ENCODE data around the gene SLC25A10.

The SLC25A10 gene

GRCh38 chr17:81706757-81707624 is 5.1 kb upstream of the SLC25A10 start:
- DNase-seq = no peak

DNA sequence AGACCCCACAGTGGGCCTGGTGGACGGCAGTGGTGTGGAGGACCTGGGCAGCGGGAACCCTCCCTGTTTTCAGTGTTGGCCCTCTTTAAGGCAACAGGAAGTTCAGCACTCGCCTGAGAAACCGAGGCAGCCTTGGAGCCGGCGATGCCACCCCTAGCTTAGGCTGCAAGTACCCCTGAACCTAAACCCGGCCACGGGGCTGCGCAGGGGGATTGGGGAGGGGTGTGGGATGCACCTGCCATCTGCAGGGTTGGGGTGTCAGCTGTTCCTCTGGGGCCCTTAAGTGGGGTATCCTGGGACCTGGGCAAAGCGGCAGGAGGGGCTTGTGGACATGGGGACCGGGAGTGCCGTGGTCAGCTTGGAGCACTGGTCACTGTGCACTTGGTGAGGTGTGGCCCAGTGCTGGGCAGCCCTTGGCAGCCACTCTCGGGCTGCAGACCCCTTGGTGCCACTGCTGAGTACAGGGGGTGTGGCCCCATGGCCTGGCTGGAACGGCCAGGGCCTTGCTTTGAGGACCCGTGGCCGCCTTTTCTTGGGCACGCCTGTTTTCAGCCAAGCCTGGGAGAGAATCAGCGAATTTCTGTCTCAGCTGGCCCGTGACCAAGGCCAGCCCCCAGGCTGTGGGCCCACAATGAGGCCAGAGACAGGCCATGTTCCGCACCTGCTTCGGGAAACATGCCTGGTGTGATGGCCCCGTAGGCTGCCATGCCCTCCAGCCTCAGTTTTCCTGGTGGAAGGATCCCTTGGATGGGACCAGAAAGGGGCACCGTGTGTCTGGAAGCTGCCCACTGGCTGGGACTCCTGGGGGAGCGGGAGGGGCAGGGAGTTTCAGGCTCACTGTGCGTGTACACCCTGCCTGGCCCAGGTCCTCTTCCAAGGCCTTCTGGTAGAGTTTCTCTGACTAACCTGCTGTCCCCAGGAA is 4.1 kb upstream of the SLC25A10 start:
- DNase-seq = no peak

GRCh38 chr17:81708739-81709185 is 3.3 kb upstream of the SLC25A10 start:
- no peak for DNase-seq

DNA sequence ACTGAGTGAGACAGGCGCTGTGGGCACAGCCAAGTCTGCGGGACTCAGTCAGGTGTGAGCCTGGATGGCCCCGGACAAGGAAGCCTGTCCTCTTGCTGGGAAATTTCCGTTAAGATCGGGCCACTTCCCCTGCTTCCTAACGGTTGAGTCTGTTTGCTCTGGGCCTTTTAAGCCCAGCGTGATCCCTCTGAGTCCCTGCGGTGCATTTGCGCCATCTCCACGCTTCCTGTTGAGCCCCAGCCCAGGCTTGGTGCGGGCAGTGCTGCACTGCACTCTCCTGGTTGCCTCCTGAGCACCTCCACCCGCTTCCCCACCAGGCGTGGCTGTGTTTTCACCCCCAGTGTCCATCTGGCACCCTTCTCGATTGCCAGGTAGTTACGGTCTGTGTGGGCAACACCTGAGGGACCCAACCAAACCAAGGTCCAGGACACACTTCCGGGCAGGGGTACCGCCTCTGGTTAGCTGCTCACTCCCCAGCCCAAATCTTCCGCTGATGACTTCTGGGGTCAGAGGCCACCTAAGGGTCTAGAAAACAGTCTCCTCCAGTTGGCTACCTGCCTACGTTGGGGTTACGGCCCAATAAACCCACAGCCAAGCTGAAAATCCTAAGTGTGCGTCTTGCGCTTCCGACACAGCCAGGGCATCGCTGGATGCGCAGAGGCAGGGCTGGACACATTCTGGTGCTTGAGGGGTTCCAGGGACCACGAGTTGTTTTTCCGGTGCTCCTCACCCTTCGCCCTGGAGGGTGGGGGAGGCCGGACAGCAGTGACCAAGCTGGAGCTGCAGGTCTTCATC is 1.4 kb upstream of the SLC25A10 start:
- DNase-seq = no peak

DNA sequence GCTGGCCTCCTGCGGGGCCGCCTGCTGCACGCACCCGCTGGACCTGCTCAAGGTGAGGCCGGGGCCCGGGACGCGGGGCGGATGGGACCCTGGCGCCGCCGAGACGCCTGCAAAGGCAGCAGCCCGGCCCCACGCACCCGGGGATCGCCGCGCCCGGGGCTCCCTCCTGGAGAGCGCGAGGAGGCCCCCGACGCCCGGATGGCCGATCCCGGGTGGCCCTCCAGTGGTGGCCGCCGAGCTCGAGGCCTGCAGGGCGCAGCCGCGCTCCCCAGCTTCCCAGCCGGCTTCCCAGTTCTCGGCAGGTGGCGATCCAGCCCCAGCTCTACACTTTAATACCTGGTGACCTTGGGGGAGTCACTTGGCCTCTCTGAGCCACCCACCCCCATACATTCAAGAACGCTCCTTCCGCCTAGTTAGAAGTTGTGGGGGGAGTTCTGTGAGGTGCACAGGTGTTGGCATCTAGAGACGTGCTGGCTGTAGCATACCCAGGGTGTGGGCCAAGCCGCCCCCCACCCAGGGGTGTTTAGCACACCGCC is 452 bp downstream of the SLC25A10 start:
- DNase-seq = no peak

DNA sequence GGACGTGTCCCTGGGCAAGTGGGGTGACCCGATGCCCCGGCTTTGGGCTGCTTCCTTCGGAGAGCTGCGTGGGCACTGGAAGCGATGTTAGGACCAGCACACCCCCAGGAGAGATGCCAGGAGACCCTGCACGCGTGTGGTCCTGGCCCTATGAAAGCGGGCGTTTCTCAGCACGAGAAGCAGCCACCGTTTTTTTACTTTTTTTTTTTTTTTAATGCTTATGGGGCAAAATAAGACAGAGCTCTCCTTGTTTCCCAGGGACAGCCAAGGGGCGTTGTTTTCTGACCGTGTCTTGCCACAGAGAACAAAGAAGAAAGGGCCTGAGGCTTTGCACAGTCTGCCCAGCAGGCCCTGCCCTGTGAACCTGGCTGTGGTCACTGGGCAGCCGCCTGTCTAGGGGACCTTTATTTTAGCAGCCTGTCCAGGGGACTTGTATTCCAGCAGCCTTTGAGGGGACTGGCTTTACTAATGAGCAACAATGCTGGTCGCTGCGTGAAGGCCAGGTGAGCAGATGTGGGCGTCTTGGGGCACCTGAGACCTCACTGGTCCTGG is 996 bp downstream of the SLC25A10 start:
- no peak for DNase-seq

DNA sequence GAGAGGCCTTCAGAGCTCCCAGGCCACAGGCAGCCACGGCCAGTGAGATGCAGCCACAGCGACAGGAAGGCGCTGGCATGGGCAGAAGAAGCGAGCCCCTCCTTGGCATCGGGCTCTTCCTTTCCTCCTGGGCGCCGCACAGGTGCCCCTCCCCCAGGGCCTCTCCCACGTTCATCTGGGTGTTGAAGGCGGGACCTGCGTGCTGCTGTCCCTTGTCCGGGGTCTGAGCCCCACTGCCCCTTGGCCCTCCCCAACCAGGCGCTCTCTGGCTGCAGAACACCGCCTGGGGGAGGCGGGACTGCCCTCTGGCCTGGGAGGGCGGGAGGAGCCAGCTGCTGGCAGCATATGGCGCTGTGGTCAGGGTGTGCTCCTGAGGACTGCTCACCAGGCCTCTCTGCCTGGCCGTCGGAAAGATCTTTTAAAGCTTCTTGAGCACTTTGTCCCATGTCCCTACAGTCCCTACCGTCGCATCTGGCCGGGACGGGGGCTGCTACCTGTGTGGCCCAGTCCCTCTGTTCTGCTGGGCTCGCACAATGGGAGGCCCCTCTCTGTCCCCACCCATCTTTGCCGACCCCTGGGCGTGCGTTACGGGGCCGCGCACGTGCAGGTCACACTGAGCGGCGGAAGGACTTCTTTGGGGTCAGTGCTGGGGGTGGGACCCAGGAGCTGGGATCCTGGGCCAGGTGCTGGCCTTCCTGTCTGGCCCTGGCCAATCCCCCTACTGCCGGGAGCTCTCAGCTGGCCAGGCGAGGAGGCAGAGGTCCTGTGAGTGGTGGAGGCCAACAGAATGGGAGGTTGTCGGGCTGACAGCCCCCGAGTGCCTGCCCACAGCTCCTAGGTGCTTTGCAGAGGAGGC is 1.7 kb downstream of the SLC25A10 start:
- no peak for DNase-seq

DNA sequence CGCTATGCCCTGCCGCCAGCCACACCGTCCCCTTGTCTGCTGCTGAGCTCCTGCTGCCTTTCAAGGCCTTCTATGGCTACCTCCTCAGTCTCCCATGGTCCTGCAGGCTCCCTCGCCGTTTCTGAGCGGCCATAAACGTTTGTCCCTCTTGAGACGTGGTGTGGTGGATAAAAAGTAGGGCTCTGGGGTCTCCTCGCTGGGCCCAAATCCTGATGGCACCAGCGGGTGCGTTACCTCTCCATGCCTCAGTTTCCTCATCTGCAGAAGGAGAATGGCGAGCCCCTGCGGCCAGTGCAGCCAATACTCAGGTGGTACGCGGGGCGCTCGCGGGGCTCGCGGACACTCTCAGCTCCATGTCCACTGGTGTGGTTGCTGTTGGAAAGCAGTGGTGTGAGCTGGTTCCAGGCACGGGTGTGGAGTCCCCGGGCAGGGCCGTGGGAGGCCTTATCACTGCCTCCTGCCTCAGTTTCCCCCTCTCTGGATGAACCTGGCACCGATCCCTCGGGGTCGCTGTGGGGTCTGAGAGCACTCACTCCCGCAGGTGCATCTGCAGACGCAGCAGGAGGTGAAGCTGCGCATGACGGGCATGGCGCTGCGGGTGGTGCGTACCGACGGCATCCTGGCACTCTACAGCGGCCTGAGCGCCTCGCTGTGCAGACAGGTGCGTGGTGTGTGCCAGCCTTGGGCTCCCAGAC is 2.5 kb downstream of the SLC25A10 start:
- no peak for DNase-seq

DNA sequence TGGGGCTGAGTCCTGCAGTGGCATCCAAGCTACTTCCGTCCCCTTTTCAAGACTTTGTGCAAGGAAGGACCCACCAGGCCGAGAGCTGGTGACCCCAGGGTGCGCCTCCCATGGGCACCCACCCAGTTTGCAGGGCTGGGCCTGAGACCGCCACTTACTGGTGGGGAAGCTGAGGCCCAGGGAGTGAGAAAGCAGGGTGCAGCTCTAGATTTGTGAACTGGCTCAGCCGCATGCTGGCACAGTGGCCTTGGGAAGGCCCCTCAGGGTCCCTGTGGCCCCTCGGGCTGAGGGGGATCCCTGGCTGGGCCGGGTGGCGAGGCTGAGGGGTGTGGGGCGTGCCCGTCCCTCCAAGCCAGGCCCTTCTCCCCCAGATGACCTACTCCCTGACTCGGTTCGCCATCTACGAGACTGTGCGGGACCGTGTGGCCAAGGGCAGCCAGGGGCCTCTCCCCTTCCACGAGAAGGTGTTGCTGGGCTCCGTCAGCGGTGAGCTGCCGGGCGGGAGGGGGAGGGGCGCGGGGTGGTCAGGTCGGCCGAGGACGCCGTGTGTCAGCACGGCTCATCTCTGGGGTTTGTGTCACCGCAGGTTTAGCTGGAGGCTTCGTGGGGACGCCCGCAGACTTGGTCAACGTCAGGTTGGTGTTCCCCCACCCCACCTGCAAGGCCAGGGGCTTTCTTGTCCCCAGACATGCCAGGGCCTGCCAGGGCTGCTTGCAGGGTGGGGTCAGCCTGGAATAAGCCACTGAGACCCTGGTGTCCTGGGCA is 3.2 kb downstream of the SLC25A10 start:
- no peak for DNase-seq

- no peak for DNase-seq
Observed at GRCh38 chr17:81715872-81716673, 4.0 kb downstream of the SLC25A10 start.

- DNase-seq = no peak
Observed at GRCh38 chr17:81716674-81716996, 4.6 kb downstream of the SLC25A10 start.

DNA sequence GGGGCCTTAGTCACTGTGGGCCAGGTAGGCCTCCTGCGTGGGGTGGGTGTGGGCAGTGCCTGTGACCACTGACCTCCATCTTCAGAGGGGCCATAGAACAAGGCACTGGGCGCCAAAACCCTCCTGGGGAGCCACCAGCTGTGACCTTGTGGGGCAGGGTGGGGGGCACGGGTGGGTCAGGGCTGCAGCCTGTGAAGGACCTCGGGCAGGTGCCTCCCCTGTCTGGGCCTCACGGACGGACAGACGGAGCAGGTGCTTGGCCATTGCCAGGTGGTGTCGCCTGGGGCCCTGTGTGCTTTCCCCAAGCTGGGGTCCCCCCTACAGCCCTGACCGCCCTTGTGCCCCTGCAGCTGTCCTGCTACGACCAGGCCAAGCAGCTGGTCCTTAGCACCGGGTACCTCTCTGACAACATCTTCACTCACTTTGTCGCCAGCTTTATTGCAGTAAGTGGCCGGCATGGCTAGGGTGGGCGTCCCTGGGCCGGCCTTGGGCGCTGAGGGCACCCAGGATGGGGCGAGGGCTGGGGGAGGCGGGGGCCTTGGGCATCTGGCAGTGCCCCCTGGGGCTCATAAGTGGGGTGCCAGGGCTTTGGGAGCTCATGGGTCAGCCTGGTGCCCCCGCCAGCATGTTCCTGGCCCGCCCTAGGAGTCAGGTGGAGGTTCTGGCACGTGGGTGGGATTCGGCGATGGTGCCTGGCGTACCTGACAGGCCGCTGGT is 5.1 kb downstream of the SLC25A10 start:
- DNase-seq = no peak

DNA sequence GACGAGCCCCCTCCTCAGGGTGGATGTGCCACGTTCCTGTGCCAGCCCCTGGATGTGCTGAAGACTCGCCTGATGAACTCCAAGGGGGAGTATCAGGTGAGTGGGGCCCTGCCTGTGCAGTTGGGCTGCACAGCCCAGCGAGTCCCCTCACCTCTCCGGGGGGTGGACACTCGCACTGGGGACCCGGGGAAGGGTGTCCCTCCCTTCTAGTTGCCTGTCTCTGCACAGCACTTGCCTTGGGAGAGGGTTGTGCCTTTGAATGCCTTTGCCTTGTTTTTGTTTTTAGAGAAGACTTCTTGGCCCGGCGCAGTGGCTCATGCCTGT is 5.6 kb downstream of the SLC25A10 start:
- no peak for DNase-seq

DNA sequence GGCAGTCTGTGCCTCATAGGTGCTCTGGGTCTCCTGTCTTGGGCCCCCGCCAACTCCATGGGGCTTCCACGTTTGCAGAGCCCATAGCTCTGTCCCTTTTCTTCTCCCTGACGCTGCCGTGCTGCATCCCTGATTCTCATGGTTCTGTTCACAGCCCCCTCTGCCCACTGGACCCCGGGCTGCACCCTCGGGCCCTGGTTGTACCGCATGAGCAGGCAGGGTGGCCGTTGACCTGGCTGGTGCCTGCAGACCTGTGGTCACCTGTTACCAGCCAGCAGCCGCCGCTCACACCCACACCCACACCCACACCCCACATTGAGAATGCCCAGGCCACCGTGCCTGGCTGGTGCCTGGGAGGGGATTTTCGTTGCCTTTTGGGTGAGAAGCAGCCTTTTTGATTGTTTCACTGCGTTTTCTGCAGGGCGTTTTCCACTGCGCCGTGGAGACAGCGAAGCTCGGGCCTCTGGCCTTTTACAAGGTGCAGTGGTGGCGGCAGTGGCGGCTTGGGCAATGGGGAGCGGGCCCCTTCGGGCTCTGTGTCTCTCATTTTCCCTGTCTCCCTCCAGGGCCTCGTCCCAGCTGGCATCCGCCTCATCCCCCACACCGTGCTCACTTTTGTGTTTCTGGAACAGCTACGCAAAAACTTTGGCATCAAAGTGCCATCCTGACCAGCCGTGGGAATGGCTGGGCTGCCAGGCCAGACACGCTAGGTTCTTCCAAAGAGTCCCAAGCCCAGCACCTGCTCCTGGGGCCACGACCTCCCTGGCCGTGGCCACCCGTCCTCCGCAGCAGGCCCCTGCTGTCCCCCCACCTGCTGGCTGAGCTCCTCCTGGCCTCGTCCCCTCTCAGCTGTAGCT is 7.6 kb downstream of the SLC25A10 start:
- DNase-seq = no peak

- DNase-seq = no peak
Observed at GRCh38 chr17:81720267-81721071, 8.4 kb downstream of the SLC25A10 start.

GRCh38 chr17:81722184-81723120 is 10.4 kb downstream of the SLC25A10 start:
- DNase-seq = no peak
